ENCODE results near the gene LRP2. TPM values are rescaled to one million over a fixed set of nuclear protein-coding genes. Genes with fewer than 3 reads are reported as not detected.

Gene LRP2
- polyA plus RNA-seq, 6 donors from 2014 or later: not detected

GRCh38 chr2:169237286-169237685 is 125.0 kb downstream of the LRP2 start:
- peaks cover 0 to 4% (median 0%) of the 10 kb centered on the region in 7 donors for H3K9me3 Mint-ChIP-seq
- no peak overlapping the region for H3K27ac Mint-ChIP-seq
- H3K4me3 Mint-ChIP-seq: no peak overlapping the region
- peaks cover 0 to 11% (median 0%) of the 10 kb centered on the region in 3 donors for H3K27me3 Mint-ChIP-seq
- ATAC-seq (ENCODE audit: low read depth in 2 of 2) (no peak), DNase-seq (no peak)
- no peaks in the 10 kb centered on the region for H3K4me1 Mint-ChIP-seq
- H3K36me3 Mint-ChIP-seq: no peaks in the 10 kb centered on the region

- Mint-ChIP-seq H3K9me3 (no peaks in the 10 kb centered on the region), H3K36me3 (no peaks in the 10 kb centered on the region), H3K27ac (peak overlapping the region in 1 of 6 donors; percentile 6), H3K4me1 (no peaks in the 10 kb centered on the region), H3K4me3 (no peak overlapping the region), H3K27me3 (peaks cover 0 to 16% (median 0%) of the 10 kb centered on the region in 3 donors)
- ATAC-seq (ENCODE audit: low read depth in 2 of 2) (no peak), DNase-seq (no peak)
Measured at GRCh38 chr2:169232551-169233154, 129.7 kb downstream of the LRP2 start.

- Mint-ChIP-seq H3K36me3 (no peaks in the 10 kb centered on the region), H3K4me1 (no peaks in the 10 kb centered on the region), H3K27me3 (peaks cover 0 to 16% (median 0%) of the 10 kb centered on the region in 3 donors), H3K4me3 (no peak overlapping the region), H3K9me3 (no peaks in the 10 kb centered on the region), H3K27ac (no peak overlapping the region)
- no peak for ATAC-seq (ENCODE audit: low read depth in 2 of 2)
- no peak for DNase-seq
Measured at GRCh38 chr2:169230204-169230603, 132.1 kb downstream of the LRP2 start.

- H3K27me3 Mint-ChIP-seq: peaks cover 0 to 16% (median 0%) of the 10 kb centered on the region in 3 donors
- DNase-seq: no peak
- ATAC-seq (ENCODE audit: low read depth in 2 of 2): no peak
- H3K4me3 Mint-ChIP-seq: no peak overlapping the region
- no peak overlapping the region for H3K27ac Mint-ChIP-seq
- no peaks in the 10 kb centered on the region for H3K4me1 Mint-ChIP-seq
- H3K9me3 Mint-ChIP-seq: no peaks in the 10 kb centered on the region
- no peaks in the 10 kb centered on the region for H3K36me3 Mint-ChIP-seq
Measured at GRCh38 chr2:169229590-169229989, 132.7 kb downstream of the LRP2 start.

GRCh38 chr2:169225906-169226305 is 136.4 kb downstream of the LRP2 start:
- H3K4me1 Mint-ChIP-seq: no peaks in the 10 kb centered on the region
- DNase-seq: no peak
- no peaks in the 10 kb centered on the region for H3K36me3 Mint-ChIP-seq
- peaks cover 0 to 5% (median 0%) of the 10 kb centered on the region in 3 donors for H3K27me3 Mint-ChIP-seq
- no peaks in the 10 kb centered on the region for H3K9me3 Mint-ChIP-seq
- ATAC-seq (ENCODE audit: low read depth in 2 of 2): no peak
- no peak overlapping the region for H3K27ac Mint-ChIP-seq
- no peak overlapping the region for H3K4me3 Mint-ChIP-seq

GRCh38 chr2:169225233-169225750 is 137.0 kb downstream of the LRP2 start:
- no peaks in the 10 kb centered on the region for H3K36me3 Mint-ChIP-seq
- ATAC-seq (ENCODE audit: low read depth in 2 of 2): no peak

GRCh38 chr2:169222665-169223064 is 139.7 kb downstream of the LRP2 start:
- Mint-ChIP-seq H3K27me3 (no peaks in the 10 kb centered on the region), H3K27ac (no peak overlapping the region), H3K9me3 (no peaks in the 10 kb centered on the region), H3K4me1 (no peaks in the 10 kb centered on the region), H3K4me3 (no peak overlapping the region), H3K36me3 (no peaks in the 10 kb centered on the region)
- no peak for ATAC-seq (ENCODE audit: low read depth in 2 of 2)
- no peak for DNase-seq

More at GRCh38 chr2:169225233-169225750, 137.0 kb downstream of the LRP2 start:
- peaks cover 0 to 5% (median 0%) of the 10 kb centered on the region in 3 donors for H3K27me3 Mint-ChIP-seq
- no peak overlapping the region for H3K27ac Mint-ChIP-seq
- H3K4me1 Mint-ChIP-seq: no peaks in the 10 kb centered on the region
- DNase-seq: no peak
- H3K4me3 Mint-ChIP-seq: no peak overlapping the region
- H3K9me3 Mint-ChIP-seq: no peaks in the 10 kb centered on the region

- no peaks in the 10 kb centered on the region for H3K9me3 Mint-ChIP-seq
- H3K27me3 Mint-ChIP-seq: no peaks in the 10 kb centered on the region
- no peaks in the 10 kb centered on the region for H3K36me3 Mint-ChIP-seq
- no peaks in the 10 kb centered on the region for H3K4me1 Mint-ChIP-seq
- DNase-seq (no peak), ATAC-seq (ENCODE audit: low read depth in 2 of 2) (no peak)
- no peak overlapping the region for H3K4me3 Mint-ChIP-seq
- H3K27ac Mint-ChIP-seq: no peak overlapping the region
Measured at GRCh38 chr2:169221745-169222369, 140.5 kb downstream of the LRP2 start.

- Mint-ChIP-seq H3K9me3 (no peaks in the 10 kb centered on the region), H3K4me1 (no peaks in the 10 kb centered on the region), H3K36me3 (no peaks in the 10 kb centered on the region), H3K27ac (no peak overlapping the region), H3K4me3 (no peak overlapping the region), H3K27me3 (peaks cover 0 to 10% (median 7%) of the 10 kb centered on the region in 3 donors)
- no peak for ATAC-seq (ENCODE audit: low read depth in 2 of 2)
- no peak for DNase-seq
Measured at GRCh38 chr2:169210917-169211316, 151.4 kb downstream of the LRP2 start.

- Mint-ChIP-seq H3K4me3 (no peak overlapping the region), H3K9me3 (no peaks in the 10 kb centered on the region), H3K27me3 (peaks cover 6 to 10% (median 7%) of the 10 kb centered on the region in 3 donors), H3K36me3 (no peaks in the 10 kb centered on the region), H3K4me1 (no peaks in the 10 kb centered on the region), H3K27ac (no peak overlapping the region)
- DNase-seq (no peak), ATAC-seq (ENCODE audit: low read depth in 2 of 2) (no peak)
Measured at GRCh38 chr2:169208026-169208425, 154.3 kb downstream of the LRP2 start.

GRCh38 chr2:169205176-169205575 is 157.2 kb downstream of the LRP2 start:
- Mint-ChIP-seq H3K4me3 (no peak overlapping the region), H3K4me1 (no peaks in the 10 kb centered on the region), H3K27me3 (peaks cover 6 to 18% (median 7%) of the 10 kb centered on the region in 3 donors), H3K27ac (no peak overlapping the region), H3K9me3 (no peaks in the 10 kb centered on the region), H3K36me3 (no peaks in the 10 kb centered on the region)
- DNase-seq (no peak), ATAC-seq (ENCODE audit: low read depth in 2 of 2) (no peak)

GRCh38 chr2:169203952-169204351 is 158.4 kb downstream of the LRP2 start:
- H3K4me3 Mint-ChIP-seq: no peak overlapping the region
- DNase-seq (no peak), ATAC-seq (ENCODE audit: low read depth in 2 of 2) (no peak)
- no peak overlapping the region for H3K27ac Mint-ChIP-seq
- H3K4me1 Mint-ChIP-seq: no peaks in the 10 kb centered on the region
- peaks cover 0 to 18% (median 0%) of the 10 kb centered on the region in 3 donors for H3K27me3 Mint-ChIP-seq
- no peaks in the 10 kb centered on the region for H3K9me3 Mint-ChIP-seq
- H3K36me3 Mint-ChIP-seq: no peaks in the 10 kb centered on the region

- DNase-seq: no peak
- H3K27ac Mint-ChIP-seq: no peak overlapping the region
- H3K4me3 Mint-ChIP-seq: no peak overlapping the region
- H3K27me3 Mint-ChIP-seq: peaks cover 0 to 18% (median 0%) of the 10 kb centered on the region in 3 donors
- no peaks in the 10 kb centered on the region for H3K4me1 Mint-ChIP-seq
- H3K36me3 Mint-ChIP-seq: no peaks in the 10 kb centered on the region
- ATAC-seq (ENCODE audit: low read depth in 2 of 2): no peak
- no peaks in the 10 kb centered on the region for H3K9me3 Mint-ChIP-seq
Measured at GRCh38 chr2:169200756-169201155, 161.6 kb downstream of the LRP2 start.

- Mint-ChIP-seq H3K4me3 (no peak overlapping the region), H3K9me3 (peaks cover 0 to 2% (median 0%) of the 10 kb centered on the region in 7 donors), H3K36me3 (no peaks in the 10 kb centered on the region), H3K4me1 (no peaks in the 10 kb centered on the region), H3K27ac (no peak overlapping the region), H3K27me3 (no peaks in the 10 kb centered on the region)
- DNase-seq (no peak), ATAC-seq (ENCODE audit: low read depth in 2 of 2) (no peak)
Measured at GRCh38 chr2:169193618-169194017, 168.7 kb downstream of the LRP2 start.

All from naive B cell (primary cell).